Prostate gland (tissue), 2 donors: ENCODE data around the gene ZW10.

ENCODE experiments used
- POLR2A ChIP-seq: fragments of 450-650 bp; IDR thresholded peaks from one replicate; pipeline ENCODE4 v1.6.1; 2016; ENCODE audit warnings: antibody characterized with exemption, mild to moderate bottlenecking
- POLR2AphosphoS5 ChIP-seq: sonication (generic); formaldehyde crosslinking; IDR thresholded peaks from one replicate; pipeline ENCODE4 v1.6.1; 2017; ENCODE audit warnings: antibody characterized with exemption
- TF ChIP-seq, protein P1 (sequence below), 4 experiments: fragments of 200-600 bp in 2 of 4; fragments of 450-650 bp in 2 of 4; sonication (generic) in 2 of 4; IDR thresholded peaks; 1 replicate in 3 of 4; 2 replicates in 1 of 4; pipeline ENCODE4 v1.5.1; 2016 to 2019; ENCODE audit warnings: antibody characterized with exemption in 4 of 4, mild to moderate bottlenecking in 2 of 4, moderate library complexity in 2 of 4

DNA sequence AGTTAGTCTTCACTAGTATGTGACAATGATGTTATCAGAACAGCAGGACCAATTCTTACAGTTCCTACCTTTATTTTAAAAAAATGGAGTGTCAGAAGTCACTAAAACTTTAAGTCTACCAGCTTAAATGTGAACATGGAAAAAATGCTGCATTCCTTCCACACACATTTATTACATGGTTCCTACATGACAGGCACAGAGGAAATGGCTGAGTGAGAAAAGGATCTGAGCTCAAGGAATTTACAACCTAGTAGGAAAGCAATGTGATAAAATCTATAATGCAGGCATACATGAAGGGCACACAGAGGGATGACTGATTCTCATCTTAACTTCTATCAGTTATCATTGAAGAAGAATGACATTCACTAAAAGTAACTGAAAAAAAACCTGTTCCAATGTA lies 29.1 kb upstream of the ZW10 start:
- TF ChIP-seq POLR2A (no peak), POLR2AphosphoS5 (no peak)
- TF ChIP-seq, protein P1, sequence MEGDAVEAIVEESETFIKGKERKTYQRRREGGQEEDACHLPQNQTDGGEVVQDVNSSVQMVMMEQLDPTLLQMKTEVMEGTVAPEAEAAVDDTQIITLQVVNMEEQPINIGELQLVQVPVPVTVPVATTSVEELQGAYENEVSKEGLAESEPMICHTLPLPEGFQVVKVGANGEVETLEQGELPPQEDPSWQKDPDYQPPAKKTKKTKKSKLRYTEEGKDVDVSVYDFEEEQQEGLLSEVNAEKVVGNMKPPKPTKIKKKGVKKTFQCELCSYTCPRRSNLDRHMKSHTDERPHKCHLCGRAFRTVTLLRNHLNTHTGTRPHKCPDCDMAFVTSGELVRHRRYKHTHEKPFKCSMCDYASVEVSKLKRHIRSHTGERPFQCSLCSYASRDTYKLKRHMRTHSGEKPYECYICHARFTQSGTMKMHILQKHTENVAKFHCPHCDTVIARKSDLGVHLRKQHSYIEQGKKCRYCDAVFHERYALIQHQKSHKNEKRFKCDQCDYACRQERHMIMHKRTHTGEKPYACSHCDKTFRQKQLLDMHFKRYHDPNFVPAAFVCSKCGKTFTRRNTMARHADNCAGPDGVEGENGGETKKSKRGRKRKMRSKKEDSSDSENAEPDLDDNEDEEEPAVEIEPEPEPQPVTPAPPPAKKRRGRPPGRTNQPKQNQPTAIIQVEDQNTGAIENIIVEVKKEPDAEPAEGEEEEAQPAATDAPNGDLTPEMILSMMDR (IDR thresholded peaks at IDR 0.05): no peak
